Dermis blood vessel endothelial cell (primary cell): ENCODE measurements around the gene RPS25. TPM values are rescaled to one million over a fixed set of nuclear protein-coding genes. Genes with fewer than 3 reads are reported as not detected.

Experiments used
- total RNA-seq: library from RNA; depleted of rRNA; stranded (reverse); fragments of >200 nt; gene quantifications from 2 replicates; pipeline ENCODE4 v1.2.3, GENCODE V29; 2014

Gene RPS25
- total RNA-seq, 1 donor from 2014 or later, result 1,791 TPM

Other genes starting within 250 kb of the RPS25 start
- gene DDX6, start 227.2 kb downstream of the RPS25 start, total RNA-seq, result 131 and 184 TPM in 2 replicates
- not detected in 2 replicates for gene CXCR5, start 134.5 kb downstream of the RPS25 start, total RNA-seq
- 7.1 and 18.8 TPM in 2 replicates for gene BCL9L, start 92.4 kb downstream of the RPS25 start, total RNA-seq
- gene UPK2, start 62.0 kb downstream of the RPS25 start, total RNA-seq, result not detected in 2 replicates
- not detected in 2 replicates for gene FOXR1, start 46.6 kb downstream of the RPS25 start, total RNA-seq
- 9.7 and 21.6 TPM in 2 replicates for gene CENATAC, start 20.2 kb downstream of the RPS25 start, total RNA-seq
- gene TRAPPC4, start 423 bp upstream of the RPS25 start, total RNA-seq, result 90.2 and 116 TPM in 2 replicates
- gene SLC37A4, start 12.5 kb upstream of the RPS25 start, total RNA-seq, result 18.4 and 27.3 TPM in 2 replicates
- gene HYOU1, start 38.9 kb upstream of the RPS25 start, total RNA-seq, result 194 and 353 TPM in 2 replicates
- gene VPS11, start 49.5 kb upstream of the RPS25 start, total RNA-seq, result 24.6 and 25.7 TPM in 2 replicates
- gene HMBS, start 66.5 kb upstream of the RPS25 start, total RNA-seq, result 3.4 and 11.2 TPM in 2 replicates
- gene DPAGT1, start 83.5 kb upstream of the RPS25 start, total RNA-seq, result 21.3 and 50.6 TPM in 2 replicates
- 2.2 and 5.6 TPM in 2 replicates for gene C2CD2L, start 89.0 kb upstream of the RPS25 start, total RNA-seq
- gene HINFP, start 103.2 kb upstream of the RPS25 start, total RNA-seq, result 14.8 and 19.2 TPM in 2 replicates
- 0.05 and 0.17 TPM in 2 replicates for gene ABCG4, start 130.7 kb upstream of the RPS25 start, total RNA-seq
- gene NLRX1, start 150.4 kb upstream of the RPS25 start, total RNA-seq, result 18.4 and 22.0 TPM in 2 replicates
- not detected in 2 replicates for gene NHERF4, start 167.1 kb upstream of the RPS25 start, total RNA-seq
- gene CBL, start 188.0 kb upstream of the RPS25 start, total RNA-seq, result 13.8 and 22.8 TPM in 2 replicates